ENCODE results near the gene RAB11A. TPM values are rescaled to one million over a fixed set of nuclear protein-coding genes. Genes with fewer than 3 reads are reported as not detected.
A peak's percentile ranks its signal among the peaks of the same experiment; 100 is the strongest.

RAB11A gene
- total RNA-seq, 1 experiment from 2014 or later = 139 TPM

DNA sequence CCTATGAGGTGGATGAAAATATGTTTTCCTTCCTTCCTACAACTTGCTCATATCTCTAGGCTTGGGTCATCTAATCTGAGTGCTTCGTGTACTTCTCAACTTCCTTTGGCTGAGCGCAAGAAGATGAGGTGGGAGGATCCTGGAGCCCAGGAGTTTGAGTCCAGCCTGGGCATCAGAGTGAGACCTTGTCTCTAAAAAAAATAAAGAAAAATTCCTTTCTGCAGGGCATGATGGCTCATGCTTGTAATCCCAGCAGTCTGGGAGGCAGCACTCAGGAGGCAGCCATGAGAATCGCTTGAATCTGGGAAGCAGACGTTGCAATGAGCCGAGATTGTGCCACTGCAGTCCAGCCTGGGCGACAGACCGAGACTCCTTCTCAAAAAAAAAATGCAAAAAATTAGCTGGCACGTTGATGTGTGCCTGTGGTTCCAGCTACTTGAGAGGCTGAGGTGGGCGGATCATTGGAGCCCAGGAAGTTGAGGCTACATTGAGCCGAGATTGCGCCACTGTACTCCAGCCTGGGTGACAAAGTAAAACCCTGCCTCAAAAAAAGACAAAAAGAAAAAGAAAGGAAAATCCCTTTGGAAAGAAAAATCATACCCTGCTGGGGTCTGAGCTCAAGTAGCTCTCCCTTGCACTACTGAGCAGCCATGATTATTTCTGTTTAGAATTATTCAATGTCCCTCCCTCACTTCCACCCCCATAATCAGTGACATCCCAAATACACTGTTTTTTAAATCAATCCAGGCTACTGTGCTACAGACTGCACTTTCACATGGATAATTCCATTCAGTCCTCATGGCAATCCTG lies 28.0 kb upstream of the RAB11A start:
- POLR2A ChIA-PET = interaction anchor here (0.6 to 1.2 kb wide), 2 partner anchors 28 to 421 kb away, joined by 3 read pairs; partner anchors contain the start of gene RAB11A
- Mint-ChIP-seq H3K27me3 (ENCODE audit: insufficient read depth, unreplicated experiment) (no peaks in the 10 kb centered on the region), H3K9me3 (ENCODE audit: unreplicated experiment) (no peaks in the 10 kb centered on the region), H3K36me3 (ENCODE audit: insufficient read depth, unreplicated experiment) (no peaks in the 10 kb centered on the region), H3K4me3 (ENCODE audit: unreplicated experiment) (peak overlapping the region; percentile 53), H3K27ac (ENCODE audit: low read depth, unreplicated experiment) (no peak overlapping the region), H3K4me1 (ENCODE audit: insufficient read depth, unreplicated experiment) (peaks cover 8% of the 10 kb centered on the region)
- peak; percentile 49 for DNase-seq (ENCODE audit: unreplicated experiment)
- TF ChIP-seq, protein P1, sequence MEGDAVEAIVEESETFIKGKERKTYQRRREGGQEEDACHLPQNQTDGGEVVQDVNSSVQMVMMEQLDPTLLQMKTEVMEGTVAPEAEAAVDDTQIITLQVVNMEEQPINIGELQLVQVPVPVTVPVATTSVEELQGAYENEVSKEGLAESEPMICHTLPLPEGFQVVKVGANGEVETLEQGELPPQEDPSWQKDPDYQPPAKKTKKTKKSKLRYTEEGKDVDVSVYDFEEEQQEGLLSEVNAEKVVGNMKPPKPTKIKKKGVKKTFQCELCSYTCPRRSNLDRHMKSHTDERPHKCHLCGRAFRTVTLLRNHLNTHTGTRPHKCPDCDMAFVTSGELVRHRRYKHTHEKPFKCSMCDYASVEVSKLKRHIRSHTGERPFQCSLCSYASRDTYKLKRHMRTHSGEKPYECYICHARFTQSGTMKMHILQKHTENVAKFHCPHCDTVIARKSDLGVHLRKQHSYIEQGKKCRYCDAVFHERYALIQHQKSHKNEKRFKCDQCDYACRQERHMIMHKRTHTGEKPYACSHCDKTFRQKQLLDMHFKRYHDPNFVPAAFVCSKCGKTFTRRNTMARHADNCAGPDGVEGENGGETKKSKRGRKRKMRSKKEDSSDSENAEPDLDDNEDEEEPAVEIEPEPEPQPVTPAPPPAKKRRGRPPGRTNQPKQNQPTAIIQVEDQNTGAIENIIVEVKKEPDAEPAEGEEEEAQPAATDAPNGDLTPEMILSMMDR (IDR thresholded peaks at IDR 0.05; ENCODE audit: unreplicated experiment) = no peak
- intact Hi-C loops (cut with micrococcal nuclease) = no loop called here
- no TSS peak for BruUV-seq (replicated peaks)
- CTCF ChIA-PET = interaction anchor here (0.6 to 1.0 kb wide), 5 partner anchors 12 to 180 kb away, joined by 3 to 7 read pairs (median 3); no protein-coding TSS in a partner anchor

DNA sequence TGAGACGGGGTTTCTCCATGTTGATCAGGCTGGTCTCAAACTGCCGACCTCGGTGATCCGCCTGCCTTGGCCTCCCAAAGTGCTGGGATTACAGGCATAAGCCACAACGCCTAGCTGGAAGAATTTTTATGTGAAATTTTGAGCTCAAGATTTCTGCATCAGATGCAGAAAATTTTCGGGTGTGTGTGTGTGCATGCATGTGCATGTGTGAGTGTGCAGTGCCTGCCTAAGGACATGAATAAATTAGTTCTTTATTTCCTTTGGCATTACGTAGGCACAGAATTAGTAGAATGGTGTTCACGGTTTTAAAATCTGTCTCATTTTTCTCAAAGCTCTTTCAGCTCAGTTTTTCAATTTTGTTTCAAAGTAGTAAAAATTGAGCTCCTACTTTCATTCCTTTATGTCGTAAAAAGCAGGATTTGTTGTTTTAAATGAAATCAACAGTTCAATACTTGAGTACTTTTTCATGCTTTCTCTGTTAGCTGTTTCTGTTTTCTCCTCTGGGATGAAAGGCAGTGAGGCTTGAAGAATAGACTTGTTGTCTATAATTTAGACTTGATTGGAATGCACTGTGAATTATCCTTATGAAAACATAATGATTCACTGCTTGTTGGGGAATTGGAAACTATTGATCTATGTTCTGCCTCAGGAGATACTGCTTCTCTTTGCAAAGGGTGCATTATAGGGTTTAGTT lies 23.3 kb upstream of the RAB11A start:
- CTCF ChIA-PET = interaction anchor here (0.6 kb wide), 1 partner anchor 210 kb away, joined by 3 read pairs; no protein-coding TSS in a partner anchor
- no peak for DNase-seq (ENCODE audit: unreplicated experiment)
- Mint-ChIP-seq H3K4me3 (ENCODE audit: unreplicated experiment) (no peak overlapping the region), H3K36me3 (ENCODE audit: insufficient read depth, unreplicated experiment) (no peaks in the 10 kb centered on the region), H3K9me3 (ENCODE audit: unreplicated experiment) (no peaks in the 10 kb centered on the region), H3K27ac (ENCODE audit: low read depth, unreplicated experiment) (no peak overlapping the region), H3K27me3 (ENCODE audit: insufficient read depth, unreplicated experiment) (no peaks in the 10 kb centered on the region), H3K4me1 (ENCODE audit: insufficient read depth, unreplicated experiment) (peaks cover 8% of the 10 kb centered on the region)
- POLR2A ChIA-PET = interaction anchor here (0.6 to 1.1 kb wide), 4 partner anchors 17 to 236 kb away, joined by 3 to 4 read pairs (median 3); partner anchors contain the start of gene RAB11A
- TF ChIP-seq, protein P1 (IDR thresholded peaks at IDR 0.05; ENCODE audit: unreplicated experiment) = no peak
- no TSS peak for BruUV-seq (replicated peaks)
- intact Hi-C loops (cut with micrococcal nuclease) = no loop called here

- Mint-ChIP-seq H3K27ac (ENCODE audit: low read depth, unreplicated experiment) (no peak overlapping the region), H3K27me3 (ENCODE audit: insufficient read depth, unreplicated experiment) (no peaks in the 10 kb centered on the region), H3K36me3 (ENCODE audit: insufficient read depth, unreplicated experiment) (no peaks in the 10 kb centered on the region), H3K9me3 (ENCODE audit: unreplicated experiment) (no peaks in the 10 kb centered on the region), H3K4me1 (ENCODE audit: insufficient read depth, unreplicated experiment) (no peaks in the 10 kb centered on the region), H3K4me3 (ENCODE audit: unreplicated experiment) (no peak overlapping the region)
- POLR2A ChIA-PET = interaction anchor here (0.6 to 1.0 kb wide), 2 partner anchors 22 to 57 kb away, joined by 3 to 4 read pairs; partner anchors contain the start of gene RAB11A
- intact Hi-C loops (cut with micrococcal nuclease) = no loop called here
- BruUV-seq (replicated peaks) = no TSS peak
- CTCF ChIA-PET = no interaction called here
- TF ChIP-seq, protein P1 (IDR thresholded peaks at IDR 0.05; ENCODE audit: unreplicated experiment) = no peak
- DNase-seq (ENCODE audit: unreplicated experiment) = no peak
These were observed 21.3 kb upstream of the RAB11A start for GRCh38 chr15:65847989-65848388.

DNA sequence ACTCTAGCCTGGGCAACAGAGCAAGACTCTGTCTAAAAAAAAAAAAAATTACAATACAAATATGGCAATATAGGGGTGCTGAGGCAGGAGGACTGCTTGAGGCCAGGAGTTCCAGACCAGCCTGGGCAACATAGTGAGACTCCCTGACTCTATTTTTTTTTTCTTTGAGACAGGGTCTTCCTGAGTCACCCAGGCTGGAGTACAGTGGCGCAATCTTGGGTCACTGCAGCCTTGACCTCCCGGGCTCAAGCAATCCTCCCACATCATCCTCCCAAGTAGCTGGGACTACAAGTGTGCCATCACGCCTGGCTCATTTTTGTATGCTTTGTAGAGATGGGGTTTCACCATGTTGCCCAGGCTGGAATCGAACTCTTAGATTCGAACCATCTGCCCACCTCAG lies 17.3 kb upstream of the RAB11A start:
- no peaks in the 10 kb centered on the region for H3K4me1 Mint-ChIP-seq (ENCODE audit: insufficient read depth, unreplicated experiment)
- intact Hi-C loops (cut with micrococcal nuclease) = no loop called here
- no peaks in the 10 kb centered on the region for H3K27me3 Mint-ChIP-seq (ENCODE audit: insufficient read depth, unreplicated experiment)
- no peaks in the 10 kb centered on the region for H3K36me3 Mint-ChIP-seq (ENCODE audit: insufficient read depth, unreplicated experiment)
- no peak for DNase-seq (ENCODE audit: unreplicated experiment)
- no peak overlapping the region for H3K27ac Mint-ChIP-seq (ENCODE audit: low read depth, unreplicated experiment)
- no TSS peak for BruUV-seq (replicated peaks)
- H3K9me3 Mint-ChIP-seq (ENCODE audit: unreplicated experiment) = no peaks in the 10 kb centered on the region
- H3K4me3 Mint-ChIP-seq (ENCODE audit: unreplicated experiment) = no peak overlapping the region
- ChIA-PET POLR2A (interaction anchor here (0.6 to 3.4 kb wide), 2 partner anchors 18 to 158 kb away, joined by 3 to 19 read pairs; partner anchors contain the start of gene RAB11A), CTCF (interaction anchor here (0.5 to 0.6 kb wide), 2 partner anchors 52 to 86 kb away, joined by 3 read pairs; no protein-coding TSS in a partner anchor)
- TF ChIP-seq, protein P1 (IDR thresholded peaks at IDR 0.05; ENCODE audit: unreplicated experiment) = no peak

Data from MCF 10A (cell line).